ENCODE measurements around the gene ELK4. TPM values are rescaled to one million over a fixed set of nuclear protein-coding genes. Genes with fewer than 3 reads are reported as not detected.
A peak's percentile ranks its signal among the peaks of the same experiment; 100 is the strongest.

The ELK4 gene
- total and polyA plus RNA-seq, 2 of the 13 experiments (the other 11 are each of a cell fraction or from before 2014, with no cell fraction given), result 8.3 to 13.1 TPM

DNA sequence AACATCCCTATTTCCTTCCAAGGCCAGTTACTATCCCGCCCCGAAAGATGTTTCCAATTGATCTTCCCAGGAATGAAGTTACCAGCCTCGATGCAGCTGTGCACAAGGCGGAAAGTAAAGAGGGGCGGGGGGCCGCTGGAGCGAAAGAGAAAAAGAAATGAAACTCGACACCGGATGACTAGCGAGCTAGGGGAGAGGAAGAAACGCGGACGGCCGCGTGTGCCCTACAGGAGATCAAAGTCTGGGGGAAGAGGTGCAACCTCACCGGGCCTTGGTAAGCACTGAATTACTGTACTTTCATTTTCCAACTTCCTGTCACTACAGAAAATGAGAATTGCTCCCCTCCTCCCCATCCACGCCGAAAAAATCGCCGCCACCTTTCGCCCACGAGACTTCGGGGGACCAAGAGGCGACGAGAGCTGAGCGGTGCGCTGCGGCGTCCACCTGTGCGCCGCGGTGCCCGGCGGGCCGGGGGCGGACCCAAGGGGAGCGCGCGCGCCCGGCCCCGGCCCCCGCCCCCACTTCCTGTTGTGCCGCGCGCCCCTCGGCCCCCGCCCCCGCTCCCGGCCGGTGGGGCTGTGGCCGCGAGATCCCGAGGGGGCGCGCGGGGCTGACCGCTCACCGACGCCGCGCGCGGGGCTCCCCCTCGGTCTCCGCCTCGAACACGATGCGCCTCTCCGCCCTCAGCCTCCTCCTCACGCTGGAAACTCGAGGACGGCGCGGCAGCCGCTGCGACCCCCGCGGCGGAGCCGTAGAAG, 622 bp downstream of the ELK4 start (continued):
- peak; percentile 77 for TF ChIP-seq AGO2 (optimal IDR thresholded peaks at IDR 0.05; ENCODE audit: low read depth, low read length)
- no peak for TF ChIP-seq PAF1 (CRISPR knock-in tag; IDR thresholded peaks at IDR 0.05)
- TF ChIP-seq RFXANK (CRISPR knock-in tag; IDR thresholded peaks at IDR 0.05), result no peak; the same call in 1 of the 2 replicates
- no peak; the same call in 1 of the 2 replicates for TF ChIP-seq ZNF335 (CRISPR knock-in tag; IDR thresholded peaks at IDR 0.05)
- TF ChIP-seq, protein P1, sequence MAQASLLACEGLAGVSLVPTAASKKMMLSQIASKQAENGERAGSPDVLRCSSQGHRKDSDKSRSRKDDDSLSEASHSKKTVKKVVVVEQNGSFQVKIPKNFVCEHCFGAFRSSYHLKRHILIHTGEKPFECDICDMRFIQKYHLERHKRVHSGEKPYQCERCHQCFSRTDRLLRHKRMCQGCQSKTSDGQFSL (CRISPR knock-in tag; IDR thresholded peaks at IDR 0.05), result no peak
- no peak for TF ChIP-seq RNF2 (conservative IDR thresholded peaks at IDR 0.05; ENCODE audit: low read depth)
- 0 out of 2 replicates have a peak, but pooled peaks have one; percentile 14 for TF ChIP-seq ZNF567 (CRISPR knock-in tag; IDR thresholded peaks at IDR 0.05; ENCODE audit: borderline replicate concordance)
- TF ChIP-seq ZNF737 (CRISPR knock-in tag; IDR thresholded peaks at IDR 0.05; ENCODE audit: borderline replicate concordance), result no peak
- TF ChIP-seq, protein P2, sequence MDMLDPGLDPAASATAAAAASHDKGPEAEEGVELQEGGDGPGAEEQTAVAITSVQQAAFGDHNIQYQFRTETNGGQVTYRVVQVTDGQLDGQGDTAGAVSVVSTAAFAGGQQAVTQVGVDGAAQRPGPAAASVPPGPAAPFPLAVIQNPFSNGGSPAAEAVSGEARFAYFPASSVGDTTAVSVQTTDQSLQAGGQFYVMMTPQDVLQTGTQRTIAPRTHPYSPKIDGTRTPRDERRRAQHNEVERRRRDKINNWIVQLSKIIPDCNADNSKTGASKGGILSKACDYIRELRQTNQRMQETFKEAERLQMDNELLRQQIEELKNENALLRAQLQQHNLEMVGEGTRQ (IDR thresholded peaks at IDR 0.05; ENCODE audit: low read depth, low read length), result no peak
- TF ChIP-seq, protein P2 (CRISPR knock-in tag; IDR thresholded peaks at IDR 0.05; ENCODE audit: borderline replicate concordance), result no peak
- peak; percentile 67; the same call in 1 of the 2 replicates for TF ChIP-seq ZFP90 (CRISPR knock-in tag; IDR thresholded peaks at IDR 0.05; ENCODE audit: borderline replicate concordance)
- no peak for TF ChIP-seq ISL2 (CRISPR knock-in tag; IDR thresholded peaks at IDR 0.05)
- TF ChIP-seq ZNF839 (CRISPR knock-in tag; IDR thresholded peaks at IDR 0.05; ENCODE audit: borderline replicate concordance), result no peak
- no peak for TF ChIP-seq SP1 (IDR thresholded peaks at IDR 0.05)
- TF ChIP-seq SP1 (CRISPR knock-in tag; IDR thresholded peaks at IDR 0.05), result no peak
- TF ChIP-seq CBX5 (CRISPR knock-in tag; IDR thresholded peaks at IDR 0.05; ENCODE audit: borderline replicate concordance), result no peak
- TF ChIP-seq, protein P3, sequence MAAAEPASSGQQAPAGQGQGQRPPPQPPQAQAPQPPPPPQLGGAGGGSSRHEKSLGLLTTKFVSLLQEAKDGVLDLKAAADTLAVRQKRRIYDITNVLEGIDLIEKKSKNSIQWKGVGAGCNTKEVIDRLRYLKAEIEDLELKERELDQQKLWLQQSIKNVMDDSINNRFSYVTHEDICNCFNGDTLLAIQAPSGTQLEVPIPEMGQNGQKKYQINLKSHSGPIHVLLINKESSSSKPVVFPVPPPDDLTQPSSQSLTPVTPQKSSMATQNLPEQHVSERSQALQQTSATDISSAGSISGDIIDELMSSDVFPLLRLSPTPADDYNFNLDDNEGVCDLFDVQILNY (CRISPR knock-in tag; conservative IDR thresholded peaks at IDR 0.05), result no peak
- TF ChIP-seq KLF12 (CRISPR knock-in tag; IDR thresholded peaks at IDR 0.05; ENCODE audit: borderline replicate concordance), result peak; percentile 56; the same call in 1 of the 2 replicates
- TF ChIP-seq CCDC6 (CRISPR knock-in tag; IDR thresholded peaks at IDR 0.05), result no peak
- no peak for TF ChIP-seq ZNF329 (CRISPR knock-in tag; IDR thresholded peaks at IDR 0.05; ENCODE audit: low read depth)
- TF ChIP-seq, protein P4, sequence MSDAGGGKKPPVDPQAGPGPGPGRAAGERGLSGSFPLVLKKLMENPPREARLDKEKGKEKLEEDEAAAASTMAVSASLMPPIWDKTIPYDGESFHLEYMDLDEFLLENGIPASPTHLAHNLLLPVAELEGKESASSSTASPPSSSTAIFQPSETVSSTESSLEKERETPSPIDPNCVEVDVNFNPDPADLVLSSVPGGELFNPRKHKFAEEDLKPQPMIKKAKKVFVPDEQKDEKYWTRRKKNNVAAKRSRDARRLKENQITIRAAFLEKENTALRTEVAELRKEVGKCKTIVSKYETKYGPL (CRISPR knock-in tag; IDR thresholded peaks at IDR 0.05), result no peak
- TF ChIP-seq, protein P5, sequence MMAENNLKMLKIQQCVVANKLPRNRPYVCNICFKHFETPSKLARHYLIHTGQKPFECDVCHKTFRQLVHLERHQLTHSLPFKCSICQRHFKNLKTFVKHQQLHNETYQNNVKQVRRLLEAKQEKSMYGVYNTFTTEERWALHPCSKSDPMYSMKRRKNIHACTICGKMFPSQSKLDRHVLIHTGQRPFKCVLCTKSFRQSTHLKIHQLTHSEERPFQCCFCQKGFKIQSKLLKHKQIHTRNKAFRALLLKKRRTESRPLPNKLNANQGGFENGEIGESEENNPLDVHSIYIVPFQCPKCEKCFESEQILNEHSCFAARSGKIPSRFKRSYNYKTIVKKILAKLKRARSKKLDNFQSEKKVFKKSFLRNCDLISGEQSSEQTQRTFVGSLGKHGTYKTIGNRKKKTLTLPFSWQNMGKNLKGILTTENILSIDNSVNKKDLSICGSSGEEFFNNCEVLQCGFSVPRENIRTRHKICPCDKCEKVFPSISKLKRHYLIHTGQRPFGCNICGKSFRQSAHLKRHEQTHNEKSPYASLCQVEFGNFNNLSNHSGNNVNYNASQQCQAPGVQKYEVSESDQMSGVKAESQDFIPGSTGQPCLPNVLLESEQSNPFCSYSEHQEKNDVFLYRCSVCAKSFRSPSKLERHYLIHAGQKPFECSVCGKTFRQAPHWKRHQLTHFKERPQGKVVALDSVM (CRISPR knock-in tag; IDR thresholded peaks at IDR 0.05), result no peak
- TF ChIP-seq SMARCC2 (IDR thresholded peaks at IDR 0.05), result no peak
